Neural cell (in vitro differentiated cells): ENCODE data around the gene DSCAM.

Experiments used
- CTCF ChIP-seq: fragments of 450-650 bp; IDR thresholded peaks from 2 replicates; pipeline ENCODE4 v1.5.1; 2014; ENCODE audit warnings: antibody characterized with exemption, mild to moderate bottlenecking, moderate library complexity; ENCODE audit not compliant: poor library complexity, severe bottlenecking
- EP300 ChIP-seq: fragments of 450-650 bp; conservative IDR thresholded peaks from 2 replicates; pipeline ENCODE4 v1.6.1; 2014; ENCODE audit warnings: antibody characterized with exemption, mild to moderate bottlenecking, moderate library complexity; ENCODE audit not compliant: poor library complexity, severe bottlenecking
- EZH2 ChIP-seq: fragments of 200-600, 300-800 bp; shearing (Covaris generic), sonication (generic); IDR thresholded peaks from 2 replicates; pipeline ENCODE4 v1.6.1; 2014; ENCODE audit warnings: antibody characterized with exemption, low read length, borderline replicate concordance, mild to moderate bottlenecking; ENCODE audit not compliant: insufficient read depth, poor library complexity, severe bottlenecking
- POLR2AphosphoS5 ChIP-seq: IDR thresholded peaks from 2 replicates; pipeline ENCODE4 v1.6.1; 2012
- RAD21 ChIP-seq: fragments of 450-650 bp; conservative IDR thresholded peaks from 2 replicates; pipeline ENCODE4 v1.6.1; 2014; ENCODE audit warnings: antibody characterized with exemption, mild to moderate bottlenecking, moderate library complexity
- REST ChIP-seq: IDR thresholded peaks from 2 replicates; pipeline ENCODE4 v1.6.1; 2012; ENCODE audit warnings: borderline replicate concordance
- SMC3 ChIP-seq: fragments of 450-650 bp; conservative IDR thresholded peaks from 2 replicates; pipeline ENCODE4 v1.6.1; 2014; ENCODE audit warnings: antibody characterized with exemption, mild to moderate bottlenecking, moderate library complexity; ENCODE audit not compliant: poor library complexity
- TAF1 ChIP-seq: IDR thresholded peaks from 2 replicates; pipeline ENCODE4 v1.6.1; 2012; ENCODE audit warnings: low read depth

GRCh38 chr21:40846587-40847411 lies at the start of gene DSCAM:
- TF ChIP-seq CTCF, result peak; percentile 47
- peak; percentile 57 for TF ChIP-seq TAF1
- peak; percentile 69 for TF ChIP-seq REST
- peak; percentile 47 for TF ChIP-seq EP300
- peak; percentile 90 for TF ChIP-seq POLR2AphosphoS5
- peak; percentile 63 for TF ChIP-seq SMC3
- TF ChIP-seq RAD21, result peak; percentile 63
- no peak for TF ChIP-seq EZH2
